ENCODE results near the gene CHST4. TPM values are rescaled to one million over a fixed set of nuclear protein-coding genes. Genes with fewer than 3 reads are reported as not detected.
"Not testable (repeated sequence)": the region's sequence is repeated elsewhere in the genome, so short reads cannot be mapped to it uniquely, and the experiment has no call there.

The CHST4 gene
- total RNA-seq, 1 experiment from 2014 or later: not detected

DNA sequence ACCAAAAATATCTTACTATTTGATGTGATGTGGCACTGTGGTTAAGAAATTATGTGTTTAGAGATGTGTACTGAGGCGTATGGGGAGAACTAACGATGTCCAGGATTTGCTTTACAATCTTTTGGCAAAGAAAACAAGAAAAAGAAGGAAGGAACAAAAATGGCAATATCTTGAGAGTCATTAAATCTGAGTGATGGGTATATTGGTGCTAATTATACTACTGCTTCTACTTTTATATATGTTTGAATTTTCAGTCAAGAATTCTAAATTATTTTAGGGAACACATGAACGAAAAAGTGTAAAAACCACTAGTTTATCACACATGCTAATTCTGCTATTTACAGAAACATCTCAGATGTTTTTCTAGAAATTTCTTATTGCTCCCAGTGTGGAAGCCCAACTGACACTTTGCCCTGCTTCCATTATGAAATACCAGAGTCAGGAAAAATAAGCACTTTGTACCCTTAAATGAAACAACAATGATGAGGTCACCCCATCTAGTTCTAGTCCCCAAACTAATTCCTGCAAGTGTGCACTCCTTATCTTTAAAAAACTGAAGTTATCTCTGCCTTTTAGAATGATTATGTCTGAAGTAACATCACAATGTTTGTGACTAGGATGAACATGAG, 31.8 kb downstream of the CHST4 start:
- Histone ChIP-seq H3K9me3 (no peaks in the 10 kb centered on the region), H3K36me3 (no peaks in the 10 kb centered on the region), H3K4me3 (no peak overlapping the region), H3K27me3 (no peaks in the 10 kb centered on the region)
- DNase-seq: no peak

GRCh38 chr16:71559855-71560254, 33.6 kb downstream of the CHST4 start:
- Histone ChIP-seq H3K9me3 (no peaks in the 10 kb centered on the region), H3K4me3 (no peak overlapping the region), H3K27me3 (no peaks in the 10 kb centered on the region), H3K36me3 (no peaks in the 10 kb centered on the region)
- DNase-seq: no peak

- not testable (repeated sequence) for H3K4me3 ChIP-seq
These were observed 35.7 kb downstream of the CHST4 start for GRCh38 chr16:71561886-71562285.

DNA sequence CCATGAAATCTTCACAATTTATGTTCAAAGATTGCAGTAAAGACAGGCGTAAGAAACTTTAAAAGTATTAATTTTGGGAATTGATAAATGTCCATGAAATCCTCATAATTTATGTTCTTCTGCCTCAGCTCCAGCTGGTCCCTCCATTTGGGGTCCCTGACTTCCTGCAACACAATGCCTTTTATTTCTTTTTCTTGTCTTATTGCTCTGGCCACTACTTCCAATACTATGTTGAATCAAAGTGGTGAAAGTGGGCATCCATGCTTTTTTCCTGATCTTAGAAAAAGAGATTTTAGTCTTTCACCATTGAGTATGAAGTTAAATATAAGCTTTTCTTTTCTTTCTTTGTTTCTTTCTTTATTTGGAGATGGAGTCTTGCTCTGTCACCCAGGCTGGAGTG, 36.3 kb downstream of the CHST4 start:
- no peaks in the 10 kb centered on the region for H3K36me3 ChIP-seq
- no peak overlapping the region for H3K4me3 ChIP-seq
- no peaks in the 10 kb centered on the region for H3K9me3 ChIP-seq
- no peaks in the 10 kb centered on the region for H3K27me3 ChIP-seq
- no peak for DNase-seq

More at GRCh38 chr16:71561886-71562285, 35.7 kb downstream of the CHST4 start:
- H3K27me3 ChIP-seq, H3K9me3 ChIP-seq, DNase-seq, H3K36me3 ChIP-seq: not testable (repeated sequence)

DNA sequence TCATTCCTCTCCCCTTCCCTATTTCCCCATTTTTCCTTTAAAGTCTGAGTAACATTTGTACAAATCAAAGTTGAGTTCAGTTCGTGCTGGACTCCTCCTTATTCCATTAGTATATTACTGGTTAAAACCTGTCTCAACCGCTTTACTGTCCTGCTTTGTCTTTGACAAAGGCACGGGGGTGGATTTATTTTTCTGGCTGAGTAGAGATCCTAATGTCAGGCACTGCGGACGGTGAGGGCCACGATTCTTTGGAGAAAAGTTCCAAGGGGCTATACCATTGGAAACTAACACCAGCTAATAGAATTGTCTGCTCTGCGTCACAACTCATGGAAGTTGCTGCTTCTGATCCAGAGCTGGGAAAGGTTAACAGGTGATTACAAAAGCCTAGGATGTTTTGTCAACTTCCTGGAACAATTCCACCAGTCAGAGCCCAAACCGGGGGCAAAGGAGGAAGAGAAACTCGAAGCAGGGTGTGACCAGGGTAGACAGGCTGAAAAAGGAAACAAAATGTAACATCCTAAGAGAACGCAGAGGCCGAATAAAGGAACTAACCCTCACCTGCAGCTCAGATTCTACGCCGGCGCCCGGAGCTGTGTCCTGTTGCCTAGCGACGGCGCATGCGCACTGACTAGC, 38.2 kb downstream of the CHST4 start:
- no peaks in the 10 kb centered on the region for H3K36me3 ChIP-seq
- H3K9me3 ChIP-seq: no peaks in the 10 kb centered on the region
- H3K4me3 ChIP-seq: peak overlapping the region; percentile 42
- no peaks in the 10 kb centered on the region for H3K27me3 ChIP-seq
- no peak for DNase-seq

DNA sequence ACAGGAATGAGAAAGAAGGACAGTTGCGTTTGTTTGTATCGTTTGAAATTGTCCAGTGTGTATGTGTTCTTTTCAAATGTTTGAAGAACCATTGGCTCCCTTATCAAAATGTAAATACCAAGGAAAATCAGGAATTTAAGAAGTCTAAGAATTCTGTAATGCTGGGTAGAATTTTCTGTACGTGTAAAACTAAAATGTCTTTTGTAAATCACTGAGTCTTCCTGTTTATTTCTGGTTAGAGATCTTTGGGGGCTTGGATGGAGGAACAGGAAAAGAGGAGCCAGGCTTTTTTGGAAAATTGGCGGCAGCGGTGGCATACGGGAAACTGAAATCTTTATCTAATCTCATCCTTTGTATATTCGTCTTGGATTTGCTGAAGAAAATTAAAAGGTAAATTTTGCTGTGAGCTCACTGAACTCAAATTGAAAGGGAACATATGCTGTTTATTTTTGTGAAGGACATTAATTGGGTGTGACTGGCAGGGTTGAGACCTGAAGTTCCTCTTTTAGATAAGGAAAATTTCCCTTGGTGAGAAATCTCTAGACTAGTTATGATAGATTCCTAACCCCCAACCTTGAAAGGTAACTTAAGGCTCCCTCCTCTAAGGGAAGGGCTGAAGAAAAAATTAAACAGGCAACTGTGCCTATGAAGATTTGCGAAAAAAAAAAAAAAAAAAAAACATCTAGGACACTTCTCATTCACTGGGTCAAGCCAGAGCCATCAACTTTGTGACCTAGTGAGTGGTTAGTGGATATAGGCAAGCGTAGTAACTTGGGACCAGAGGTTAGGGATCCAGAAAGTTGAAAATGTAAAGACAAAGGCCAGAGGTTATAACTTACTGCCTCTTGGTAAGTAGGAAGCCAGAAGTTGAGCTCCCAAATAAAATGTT, 39.8 kb downstream of the CHST4 start:
- DNase-seq: no peak
- Histone ChIP-seq H3K36me3 (no peaks in the 10 kb centered on the region), H3K27me3 (no peaks in the 10 kb centered on the region), H3K9me3 (no peaks in the 10 kb centered on the region), H3K4me3 (no peak overlapping the region)

DNA sequence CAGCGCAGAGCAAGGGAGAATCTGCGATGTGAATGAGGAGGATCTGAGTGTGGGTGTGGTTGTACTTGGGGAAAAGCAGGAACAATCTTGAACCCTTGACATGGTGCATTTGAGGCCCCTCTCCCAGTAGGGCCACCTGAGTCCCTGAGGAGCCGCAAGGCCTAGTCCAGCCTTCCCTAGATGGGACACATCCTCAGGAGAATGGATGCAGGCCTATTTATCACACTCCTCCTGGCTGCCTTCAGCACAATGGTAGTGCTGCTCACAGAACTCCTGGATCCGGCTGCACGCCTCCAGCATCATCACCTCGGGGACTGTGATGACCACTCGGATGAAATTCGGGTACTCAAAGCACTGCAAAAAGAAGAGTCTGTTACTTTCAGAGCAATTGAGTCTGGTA, 41.7 kb downstream of the CHST4 start:
- Histone ChIP-seq H3K36me3 (no peaks in the 10 kb centered on the region), H3K9me3 (no peaks in the 10 kb centered on the region), H3K27me3 (no peaks in the 10 kb centered on the region), H3K4me3 (no peak overlapping the region)
- no peak for DNase-seq

GRCh38 chr16:71568551-71568950, 42.3 kb downstream of the CHST4 start:
- no peak overlapping the region for H3K4me3 ChIP-seq
- H3K27me3 ChIP-seq: no peaks in the 10 kb centered on the region
- no peaks in the 10 kb centered on the region for H3K9me3 ChIP-seq
- DNase-seq: no peak
- H3K36me3 ChIP-seq: no peaks in the 10 kb centered on the region

DNA sequence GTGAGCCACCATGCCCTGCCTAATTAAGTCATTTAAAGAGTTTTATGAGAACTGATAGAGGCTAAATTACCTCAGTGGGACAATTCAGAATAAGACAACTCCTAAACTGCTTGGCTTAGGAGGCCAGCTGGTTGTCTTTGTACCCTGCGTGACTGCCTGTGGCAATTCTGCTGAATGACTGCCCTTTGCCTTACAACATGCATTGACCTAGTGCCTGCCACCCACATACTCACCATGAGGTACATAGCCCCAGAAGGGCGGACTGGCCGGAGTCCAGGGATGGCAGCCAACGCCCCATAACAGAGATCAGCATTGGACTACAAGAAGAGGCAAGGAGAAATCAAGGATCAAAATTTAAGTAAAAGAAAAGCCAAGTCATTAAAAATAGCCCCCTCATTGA, 43.4 kb downstream of the CHST4 start:
- H3K9me3 ChIP-seq: no peaks in the 10 kb centered on the region
- H3K4me3 ChIP-seq: no peak overlapping the region
- peak; percentile 11 for DNase-seq

GRCh38 chr16:71570144-71570543, 43.9 kb downstream of the CHST4 start:
- DNase-seq: no peak
- no peaks in the 10 kb centered on the region for H3K27me3 ChIP-seq
- H3K36me3 ChIP-seq: no peaks in the 10 kb centered on the region
- H3K9me3 ChIP-seq: no peaks in the 10 kb centered on the region
- H3K4me3 ChIP-seq: no peak overlapping the region

More for the DNA sequence above, 43.4 kb downstream of the CHST4 start:
- Histone ChIP-seq H3K36me3 (no peaks in the 10 kb centered on the region), H3K27me3 (no peaks in the 10 kb centered on the region)

DNA sequence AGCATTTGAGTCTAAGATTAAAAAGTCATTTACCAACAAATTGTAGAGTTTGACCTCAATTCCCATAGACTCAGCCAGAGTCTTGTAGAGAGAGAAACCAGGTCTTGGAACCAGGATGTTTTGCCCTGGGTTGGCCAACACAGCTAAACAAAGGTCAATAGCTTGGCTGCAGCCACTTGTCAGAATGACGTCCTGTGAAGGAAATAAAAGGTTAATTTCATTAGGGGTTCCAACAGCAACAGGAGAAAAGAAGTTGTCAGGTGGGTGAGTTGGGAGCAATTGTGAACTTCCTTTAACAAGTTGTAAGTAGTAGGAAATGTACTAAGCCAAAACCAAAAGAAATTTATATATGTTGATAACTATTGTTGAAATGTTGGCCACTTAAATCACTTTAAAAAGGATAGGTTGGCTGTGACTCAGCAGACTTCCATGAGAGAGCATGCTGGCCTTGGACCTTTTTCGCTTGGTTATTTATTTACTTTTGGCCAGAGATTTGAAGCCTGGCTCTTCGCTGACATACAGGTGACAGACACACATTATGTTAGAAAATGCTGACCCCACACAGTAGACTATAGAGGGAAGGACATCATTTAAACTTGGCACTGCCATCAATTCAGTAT, 46.4 kb downstream of the CHST4 start:
- DNase-seq: no peak
- H3K36me3 ChIP-seq: no peaks in the 10 kb centered on the region
- no peaks in the 10 kb centered on the region for H3K27me3 ChIP-seq
- H3K4me3 ChIP-seq: no peak overlapping the region
- no peaks in the 10 kb centered on the region for H3K9me3 ChIP-seq

DNA sequence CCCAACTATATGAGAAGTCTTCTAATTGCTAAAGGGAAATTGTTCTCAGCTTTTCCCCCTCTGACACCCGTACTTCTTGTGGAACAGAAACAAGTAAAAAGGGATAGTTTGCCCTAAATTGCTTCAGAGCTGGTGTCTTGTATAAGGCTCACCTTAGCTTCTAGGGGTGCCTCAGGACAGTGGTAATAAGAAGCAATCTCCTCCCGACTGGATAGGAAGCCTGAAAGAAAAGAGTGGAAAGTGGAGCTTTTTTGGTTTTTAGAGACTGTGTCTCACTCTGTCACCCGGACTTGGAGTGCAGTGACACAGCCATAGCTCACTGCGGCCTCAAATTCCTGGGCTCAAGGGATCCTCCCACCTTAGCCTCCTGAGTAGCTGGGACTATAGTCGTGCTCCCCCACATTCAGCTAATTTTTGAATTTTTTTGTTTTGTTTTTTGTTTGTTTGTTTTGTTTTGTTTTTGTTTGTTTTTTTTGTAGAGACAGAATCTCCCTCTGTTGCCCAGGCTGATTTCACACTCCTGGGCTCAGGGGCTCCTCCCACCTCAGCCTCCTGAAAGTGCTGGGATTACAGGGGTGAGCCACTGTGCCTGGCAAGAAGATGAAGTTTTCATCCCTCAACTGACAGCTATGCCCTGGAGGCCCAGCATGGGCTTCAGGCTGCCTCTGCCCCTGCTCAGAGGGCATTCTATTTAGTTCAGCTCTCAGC, 47.3 kb downstream of the CHST4 start:
- Histone ChIP-seq H3K36me3 (no peaks in the 10 kb centered on the region), H3K4me3 (no peak overlapping the region), H3K9me3 (no peaks in the 10 kb centered on the region), H3K27me3 (no peaks in the 10 kb centered on the region)
- no peak for DNase-seq

DNA sequence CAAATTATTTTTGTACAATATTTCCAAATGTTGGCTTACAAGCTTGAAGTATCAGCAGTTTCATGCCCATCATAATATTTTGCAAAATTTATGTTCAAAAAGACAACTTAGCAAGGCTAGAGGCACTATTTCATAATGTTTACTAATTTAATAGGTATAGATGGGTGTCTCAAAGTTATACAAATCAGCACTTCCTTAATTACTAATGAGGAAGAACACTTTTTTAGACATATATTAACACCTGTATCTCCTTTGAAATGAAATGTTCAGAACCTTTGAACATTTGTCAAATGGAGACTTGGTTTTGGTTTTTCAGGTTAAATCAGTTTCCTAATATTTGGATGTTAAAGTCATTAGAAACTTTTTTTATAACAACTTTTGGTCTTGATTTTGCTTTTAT, 48.5 kb downstream of the CHST4 start:
- no peak overlapping the region for H3K4me3 ChIP-seq
- H3K9me3 ChIP-seq: no peaks in the 10 kb centered on the region
- no peaks in the 10 kb centered on the region for H3K36me3 ChIP-seq
- H3K27me3 ChIP-seq: no peaks in the 10 kb centered on the region
- DNase-seq: no peak

GRCh38 chr16:71576971-71577370, 50.7 kb downstream of the CHST4 start, which contains the start of gene TAT:
Gene TAT, minus strand, starts transcription at chr16:71577092. Its CDS starts 677 bp downstream, at chr16:71576415.
- DNase-seq: no peak
- Histone ChIP-seq H3K27me3 (no peaks in the 10 kb centered on the region), H3K36me3 (no peaks in the 10 kb centered on the region), H3K4me3 (no peak within 1 kb of the TSS), H3K9me3 (no peaks in the 10 kb centered on the region)

GRCh38 chr16:71582553-71582848, 56.3 kb downstream of the CHST4 start:
- DNase-seq, H3K9me3 ChIP-seq, H3K36me3 ChIP-seq, H3K27me3 ChIP-seq, H3K4me3 ChIP-seq: not testable (repeated sequence)

GRCh38 chr16:71584543-71585317, 58.5 kb downstream of the CHST4 start:
- no peak for DNase-seq

More at GRCh38 chr16:71584543-71585317, 58.5 kb downstream of the CHST4 start:
- H3K36me3 ChIP-seq: no peaks in the 10 kb centered on the region
- H3K27me3 ChIP-seq: no peaks in the 10 kb centered on the region
- H3K9me3 ChIP-seq: no peaks in the 10 kb centered on the region
- H3K4me3 ChIP-seq: no peak overlapping the region
